ENCODE data around the gene RCC1. TPM values are rescaled to one million over a fixed set of nuclear protein-coding genes. Genes with fewer than 3 reads are reported as not detected.

RCC1 gene
- total RNA-seq, 1 donor from 2014 or later, result 23.7 TPM

- Histone ChIP-seq H3K9me3 (ENCODE audit: insufficient read depth, low read depth, low read length) (no peaks in the 10 kb centered on the region), H3K79me2 (ENCODE audit: insufficient read depth, low read length) (peaks cover under 1% of the 10 kb centered on the region), H3K4me3 (ENCODE audit: insufficient read depth, low read depth, low read length) (no peak overlapping the region), H4K20me1 (ENCODE audit: insufficient read depth, low read length) (peaks cover 3% of the 10 kb centered on the region), H3K27ac (ENCODE audit: low read depth, low read length) (no peak overlapping the region), H3K4me2 (ENCODE audit: low read length) (no peak overlapping the region), H3K9ac (ENCODE audit: low read length) (no peak overlapping the region), H2AFZ (ENCODE audit: low read depth, low read length) (no peak overlapping the region), H3K27me3 (ENCODE audit: insufficient read depth, low read length) (no peaks in the 10 kb centered on the region), H3K36me3 (ENCODE audit: insufficient read depth, low read length) (peaks cover 25% of the 10 kb centered on the region), H3K4me1 (ENCODE audit: insufficient read depth, low read length) (no peaks in the 10 kb centered on the region)
- no peaks in the 10 kb centered on the region for H3K4me1 Mint-ChIP-seq (ENCODE audit: low read depth, unreplicated experiment)
- peaks cover 23% of the 10 kb centered on the region for H3K36me3 Mint-ChIP-seq (ENCODE audit: low read depth, unreplicated experiment)
- no peak for FAIRE-seq
- no peaks in the 10 kb centered on the region for H3K9me3 Mint-ChIP-seq (ENCODE audit: unreplicated experiment)
- no peak overlapping the region for H3K4me3 Mint-ChIP-seq (ENCODE audit: unreplicated experiment)
- no peak overlapping the region for H3K27ac Mint-ChIP-seq (ENCODE audit: unreplicated experiment)
- no peaks in the 10 kb centered on the region for H3K27me3 Mint-ChIP-seq (ENCODE audit: low read depth, unreplicated experiment)
- no peak for DNase-seq (ENCODE audit: low read depth)
- no peak for TF ChIP-seq CTCF (IDR thresholded peaks at IDR 0.05; ENCODE audit: insufficient read depth, low read depth, low read length)
These were observed 29.3 kb downstream of the RCC1 start for GRCh38 chr1:28535180-28535579.

- DNase-seq (ENCODE audit: low read depth) (no peak), FAIRE-seq (no peak)
- no peak overlapping the region for H2AFZ ChIP-seq (ENCODE audit: low read depth, low read length)
- TF ChIP-seq CTCF (IDR thresholded peaks at IDR 0.05; ENCODE audit: insufficient read depth, low read depth, low read length) (no peak), EZH2 (IDR thresholded peaks at IDR 0.05; ENCODE audit: insufficient read depth, low read length) (no peak)
- no peak overlapping the region for H3K27ac Mint-ChIP-seq (ENCODE audit: unreplicated experiment)
- H3K4me3 ChIP-seq (ENCODE audit: insufficient read depth, low read depth, low read length), result no peak overlapping the region
- H3K4me3 Mint-ChIP-seq (ENCODE audit: unreplicated experiment), result no peak overlapping the region
- H3K4me1 Mint-ChIP-seq (ENCODE audit: low read depth, unreplicated experiment), result no peaks in the 10 kb centered on the region
- no peaks in the 10 kb centered on the region for H3K9me3 Mint-ChIP-seq (ENCODE audit: unreplicated experiment)
- no peak overlapping the region for H3K4me2 ChIP-seq (ENCODE audit: low read length)
- H3K27me3 Mint-ChIP-seq (ENCODE audit: low read depth, unreplicated experiment), result no peaks in the 10 kb centered on the region
- peaks cover 9% of the 10 kb centered on the region for H3K36me3 Mint-ChIP-seq (ENCODE audit: low read depth, unreplicated experiment)
- H3K9me3 ChIP-seq (ENCODE audit: insufficient read depth, low read depth, low read length), result no peaks in the 10 kb centered on the region
- H3K79me2 ChIP-seq (ENCODE audit: insufficient read depth, low read length), result no peaks in the 10 kb centered on the region
- H4K20me1 ChIP-seq (ENCODE audit: insufficient read depth, low read length), result no peaks in the 10 kb centered on the region
- H3K27ac ChIP-seq (ENCODE audit: low read depth, low read length), result no peak overlapping the region
- peaks cover 20% of the 10 kb centered on the region for H3K36me3 ChIP-seq (ENCODE audit: insufficient read depth, low read length)
- H3K27me3 ChIP-seq (ENCODE audit: insufficient read depth, low read length), result no peaks in the 10 kb centered on the region
- no peak overlapping the region for H3K9ac ChIP-seq (ENCODE audit: low read length)
- H3K4me1 ChIP-seq (ENCODE audit: insufficient read depth, low read length), result no peaks in the 10 kb centered on the region
These were observed 31.8 kb downstream of the RCC1 start for GRCh38 chr1:28537457-28538199.

GRCh38 chr1:28538286-28538685 is 32.4 kb downstream of the RCC1 start:
- H3K27ac Mint-ChIP-seq (ENCODE audit: unreplicated experiment), result no peak overlapping the region
- H4K20me1 ChIP-seq (ENCODE audit: insufficient read depth, low read length), result no peaks in the 10 kb centered on the region
- H3K4me1 ChIP-seq (ENCODE audit: insufficient read depth, low read length), result no peaks in the 10 kb centered on the region
- no peak overlapping the region for H3K9ac ChIP-seq (ENCODE audit: low read length)
- H3K4me3 Mint-ChIP-seq (ENCODE audit: unreplicated experiment), result no peak overlapping the region
- H3K9me3 ChIP-seq (ENCODE audit: insufficient read depth, low read depth, low read length), result no peaks in the 10 kb centered on the region
- H3K36me3 ChIP-seq (ENCODE audit: insufficient read depth, low read length), result peaks cover 20% of the 10 kb centered on the region
- H3K9me3 Mint-ChIP-seq (ENCODE audit: unreplicated experiment), result no peaks in the 10 kb centered on the region
- no peak overlapping the region for H3K4me3 ChIP-seq (ENCODE audit: insufficient read depth, low read depth, low read length)
- H3K27me3 Mint-ChIP-seq (ENCODE audit: low read depth, unreplicated experiment), result no peaks in the 10 kb centered on the region
- H3K4me2 ChIP-seq (ENCODE audit: low read length), result no peak overlapping the region
- no peak overlapping the region for H2AFZ ChIP-seq (ENCODE audit: low read depth, low read length)
- no peak overlapping the region for H3K27ac ChIP-seq (ENCODE audit: low read depth, low read length)
- no peaks in the 10 kb centered on the region for H3K79me2 ChIP-seq (ENCODE audit: insufficient read depth, low read length)
- no peak for FAIRE-seq
- no peaks in the 10 kb centered on the region for H3K27me3 ChIP-seq (ENCODE audit: insufficient read depth, low read length)
- no peak for TF ChIP-seq EZH2 (IDR thresholded peaks at IDR 0.05; ENCODE audit: insufficient read depth, low read length)
- no peak for TF ChIP-seq CTCF (IDR thresholded peaks at IDR 0.05; ENCODE audit: insufficient read depth, low read depth, low read length)
- DNase-seq (ENCODE audit: low read depth), result no peak
- no peaks in the 10 kb centered on the region for H3K4me1 Mint-ChIP-seq (ENCODE audit: low read depth, unreplicated experiment)
- H3K36me3 Mint-ChIP-seq (ENCODE audit: low read depth, unreplicated experiment), result peaks cover 9% of the 10 kb centered on the region
